ENCODE results near the gene TGM1.
"Not testable (repeated sequence)": the region's sequence is repeated elsewhere in the genome, so short reads cannot be mapped to it uniquely, and the experiment has no call there.

The TGM1 gene

GRCh38 chr14:24246765-24247212 is 16.2 kb downstream of the TGM1 start:
- FAIRE-seq, result no peak
- no peak for DNase-seq (ENCODE audit: insufficient read length, low spot score)
- no peak for TF ChIP-seq POLR2A (IDR thresholded peaks at IDR 0.05; ENCODE audit: low read depth, low read length)

- DNase-seq (ENCODE audit: insufficient read length, low spot score); FAIRE-seq: not testable (repeated sequence)
Observed at GRCh38 chr14:24245350-24245749, 17.6 kb downstream of the TGM1 start.

- DNase-seq (ENCODE audit: insufficient read length, low spot score), result no peak
- TF ChIP-seq POLR2A (IDR thresholded peaks at IDR 0.05; ENCODE audit: low read depth, low read length), result no peak
- no peak for FAIRE-seq
Observed at GRCh38 chr14:24243336-24243836, 19.6 kb downstream of the TGM1 start.

- peak; percentile 85 for DNase-seq (ENCODE audit: insufficient read length, low spot score)
- TF ChIP-seq POLR2A (IDR thresholded peaks at IDR 0.05; ENCODE audit: low read depth, low read length), result no peak; the same call in 1 of the 2 replicates
- FAIRE-seq, result no peak
Observed at GRCh38 chr14:24241829-24242443, 21.0 kb downstream of the TGM1 start.

GRCh38 chr14:24240110-24240918 is 22.7 kb downstream of the TGM1 start:
- no peak for TF ChIP-seq POLR2A (IDR thresholded peaks at IDR 0.05; ENCODE audit: low read depth, low read length)

GRCh38 chr14:24238527-24239037 is 24.4 kb downstream of the TGM1 start:
- TF ChIP-seq POLR2A (IDR thresholded peaks at IDR 0.05; ENCODE audit: low read depth, low read length), result no peak
- no peak for FAIRE-seq
- no peak for DNase-seq (ENCODE audit: insufficient read length, low spot score)

More at GRCh38 chr14:24240110-24240918, 22.7 kb downstream of the TGM1 start:
- FAIRE-seq (no peak), DNase-seq (ENCODE audit: insufficient read length, low spot score) (no peak)

- no peak for FAIRE-seq
- no peak for TF ChIP-seq POLR2A (IDR thresholded peaks at IDR 0.05; ENCODE audit: low read depth, low read length)
- DNase-seq (ENCODE audit: insufficient read length, low spot score), result no peak
Observed at GRCh38 chr14:24238123-24238522, 24.9 kb downstream of the TGM1 start.

GRCh38 chr14:24237463-24237955 is 25.5 kb downstream of the TGM1 start:
- no peak for FAIRE-seq
- DNase-seq (ENCODE audit: insufficient read length, low spot score), result no peak
- no peak for TF ChIP-seq POLR2A (IDR thresholded peaks at IDR 0.05; ENCODE audit: low read depth, low read length)

- DNase-seq (ENCODE audit: insufficient read length, low spot score) (no peak), FAIRE-seq (no peak)
- TF ChIP-seq POLR2A (IDR thresholded peaks at IDR 0.05; ENCODE audit: low read depth, low read length), result no peak
Observed at GRCh38 chr14:24236689-24237462, 26.1 kb downstream of the TGM1 start.

GRCh38 chr14:24235804-24236688 is 26.9 kb downstream of the TGM1 start:
- FAIRE-seq (no peak), DNase-seq (ENCODE audit: insufficient read length, low spot score) (no peak)
- TF ChIP-seq POLR2A (IDR thresholded peaks at IDR 0.05; ENCODE audit: low read depth, low read length), result no peak

- TF ChIP-seq POLR2A (IDR thresholded peaks at IDR 0.05; ENCODE audit: low read depth, low read length), result no peak
- FAIRE-seq, result no peak
- DNase-seq (ENCODE audit: insufficient read length, low spot score), result no peak
Observed at GRCh38 chr14:24234095-24235005, 28.6 kb downstream of the TGM1 start.

- FAIRE-seq, result no peak
- DNase-seq (ENCODE audit: insufficient read length, low spot score), result no peak
- no peak for TF ChIP-seq POLR2A (IDR thresholded peaks at IDR 0.05; ENCODE audit: low read depth, low read length)
Observed at GRCh38 chr14:24233538-24233866, 29.5 kb downstream of the TGM1 start.

Measured in H54 (cell line).